ENCODE measurements around the gene SHISA7.

SHISA7 gene

DNA sequence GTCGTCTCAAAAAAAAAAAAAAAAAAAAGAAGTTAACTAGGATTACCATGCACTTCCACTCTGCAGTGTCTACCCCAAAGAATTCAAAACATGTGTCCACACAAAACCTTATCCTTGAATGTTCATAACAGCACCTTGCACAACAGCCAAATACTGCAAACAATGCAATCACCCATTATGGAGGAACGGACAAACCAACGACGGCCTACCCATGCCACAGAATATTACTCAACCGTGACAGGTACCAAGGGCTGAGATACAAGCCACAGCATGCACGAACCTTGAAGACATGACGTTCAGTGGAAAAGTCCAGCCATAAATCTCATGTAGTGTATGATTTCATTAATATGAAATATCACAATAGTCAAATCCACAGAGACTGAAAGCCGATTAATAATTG lies 3.0 kb upstream of the SHISA7 start:
- DNase-seq, result no peak

- no peak for DNase-seq
These were observed 1.5 kb upstream of the SHISA7 start for GRCh38 chr19:55444646-55445045.

GRCh38 chr19:55443824-55444480 lies 852 bp upstream of the SHISA7 start:
- DNase-seq, result no peak

DNA sequence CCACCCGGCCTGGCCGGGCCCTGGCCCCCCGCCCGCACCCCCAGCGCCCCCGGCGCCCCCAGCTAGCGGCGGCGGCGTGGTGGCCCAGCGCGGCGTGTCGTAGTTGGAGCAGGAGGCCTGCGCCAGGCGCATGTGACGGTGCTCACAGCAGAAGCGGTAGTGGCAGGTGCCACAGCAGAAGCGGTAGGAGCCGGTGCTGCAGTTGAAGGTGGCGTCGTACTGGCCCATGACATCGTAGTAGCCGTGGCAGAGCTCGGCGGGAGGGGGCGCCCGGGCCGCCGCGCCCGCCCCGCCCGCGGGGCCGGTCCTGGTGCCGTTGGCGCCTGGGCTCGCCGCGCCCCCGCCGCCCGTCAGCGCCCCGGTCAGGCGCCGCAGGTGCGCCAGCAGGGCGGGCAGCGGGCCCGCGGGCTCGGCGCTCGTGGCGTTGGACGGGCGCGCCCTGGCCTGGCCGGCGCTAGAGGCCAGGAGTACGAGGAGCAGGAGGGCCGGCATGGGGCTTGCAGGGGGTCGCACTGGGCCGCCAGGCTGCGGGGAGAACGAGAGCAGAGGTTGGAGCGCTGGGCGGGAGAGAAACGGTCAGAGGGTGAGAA lies 633 bp downstream of the SHISA7 start:
- DNase-seq, result no peak

DNA sequence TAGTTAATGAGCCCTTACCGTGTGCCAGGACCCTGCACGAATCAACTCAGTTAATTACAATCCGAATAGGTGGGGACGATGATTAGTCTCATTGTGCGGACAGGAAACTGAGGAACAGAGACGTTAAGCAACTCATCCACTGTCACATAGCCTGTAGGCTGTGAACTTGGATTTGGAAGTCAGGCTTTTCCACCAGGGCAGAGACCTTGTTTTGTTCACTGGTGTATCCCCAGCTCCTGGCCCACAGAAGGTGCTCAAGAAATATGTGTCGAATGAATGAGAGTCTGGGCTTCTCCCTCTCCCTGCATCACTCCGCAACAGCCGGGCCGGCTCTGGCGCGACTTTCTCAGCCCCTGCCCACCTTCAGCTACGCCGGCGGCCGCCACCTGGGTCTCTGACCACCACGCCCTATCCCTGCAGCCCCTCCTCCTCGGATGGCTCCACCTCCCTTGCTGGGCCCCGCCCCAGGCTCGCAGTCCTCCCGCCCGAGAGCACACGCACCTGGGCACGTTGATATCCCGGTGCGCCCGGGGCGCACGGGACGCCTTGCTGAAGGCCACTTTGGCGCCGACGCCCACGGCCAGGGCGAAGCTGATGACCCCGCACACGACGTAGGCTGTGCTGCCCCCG lies 1.3 kb downstream of the SHISA7 start:
- DNase-seq, result no peak

GRCh38 chr19:55441319-55441691 lies 1.8 kb downstream of the SHISA7 start:
- DNase-seq, result no peak

- DNase-seq, result no peak
These were observed 2.5 kb downstream of the SHISA7 start for GRCh38 chr19:55440411-55441105.

GRCh38 chr19:55439052-55439451 lies 4.0 kb downstream of the SHISA7 start:
- no peak for DNase-seq

DNA sequence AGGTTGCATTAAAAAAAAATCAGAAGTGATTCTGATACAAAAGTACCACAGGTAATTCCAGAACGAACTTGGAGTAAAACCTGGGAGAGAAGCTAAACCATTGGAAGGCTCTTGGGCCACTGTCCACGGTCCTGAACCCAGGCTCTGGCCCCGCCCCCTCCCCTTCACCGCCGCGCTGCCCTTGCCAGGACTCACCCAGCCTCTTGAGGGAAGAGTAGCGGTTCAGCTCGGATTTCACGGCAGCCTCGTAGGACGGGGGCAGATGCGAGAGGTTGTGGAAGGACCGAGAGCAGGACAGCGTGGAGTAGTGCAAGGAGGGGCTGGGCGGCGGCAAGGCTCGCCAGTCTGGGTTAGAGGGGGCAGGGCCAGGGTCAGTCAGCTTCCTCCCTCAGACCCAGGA lies 5.7 kb downstream of the SHISA7 start:
- DNase-seq, result no peak

GRCh38 chr19:55436847-55437246 lies 6.3 kb downstream of the SHISA7 start:
- DNase-seq, result no peak

GRCh38 chr19:55435020-55435419 lies 8.1 kb downstream of the SHISA7 start:
- DNase-seq, result no peak

DNA sequence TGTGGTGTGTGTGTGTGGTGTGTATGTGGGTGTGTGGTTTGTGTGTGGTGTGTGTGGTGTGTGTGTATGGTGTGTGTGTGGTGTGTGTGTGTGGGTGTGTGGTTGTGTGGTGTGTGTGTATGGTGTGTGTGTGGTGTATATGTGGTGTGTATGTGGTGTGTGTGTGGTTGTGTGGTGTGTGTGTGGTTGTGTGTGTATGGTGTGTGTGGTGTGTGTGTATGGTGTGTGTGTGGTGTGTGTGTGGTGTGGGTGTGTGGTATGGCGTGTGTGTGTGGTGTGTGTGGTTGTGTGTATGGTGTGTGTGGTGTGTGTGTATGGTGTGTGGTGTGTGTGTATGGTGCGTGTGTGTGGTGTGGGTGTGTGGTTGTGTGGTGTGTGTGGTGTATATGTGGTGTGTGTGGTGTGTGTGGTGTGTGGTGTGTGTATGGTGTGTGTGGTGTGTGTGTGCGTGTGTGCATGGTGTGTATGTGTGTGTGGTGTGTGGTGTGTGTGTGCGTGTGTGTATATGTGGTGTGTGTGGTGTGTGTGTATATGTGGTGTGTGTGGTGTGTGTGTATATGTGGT lies 8.7 kb downstream of the SHISA7 start:
- DNase-seq, result no peak

- no peak for DNase-seq
These were observed 9.8 kb downstream of the SHISA7 start for GRCh38 chr19:55433292-55433691.

GRCh38 chr19:55432241-55432959 lies 10.7 kb downstream of the SHISA7 start:
- DNase-seq, result no peak

DNA sequence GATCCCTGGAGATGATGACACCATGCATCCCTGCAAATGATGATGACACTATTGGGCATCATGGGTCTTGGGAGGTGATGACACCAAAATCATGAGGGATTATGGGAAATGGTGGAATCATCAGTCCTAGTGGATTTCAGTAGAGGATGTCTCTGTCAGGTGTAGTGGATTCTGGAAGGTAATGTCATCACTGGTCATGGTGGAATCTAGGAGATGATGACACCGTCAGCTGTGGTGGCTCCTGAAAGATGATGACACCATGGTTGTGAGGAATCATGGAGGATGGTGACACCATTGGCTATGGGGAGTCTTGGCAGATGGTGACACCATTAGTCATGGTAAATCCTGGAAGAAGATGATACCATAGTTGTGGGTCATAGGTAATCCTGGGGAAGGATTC lies 11.9 kb downstream of the SHISA7 start:
- no peak for DNase-seq

GRCh38 chr19:55426042-55426441 lies 17.1 kb downstream of the SHISA7 start:
- no peak for DNase-seq

DNA sequence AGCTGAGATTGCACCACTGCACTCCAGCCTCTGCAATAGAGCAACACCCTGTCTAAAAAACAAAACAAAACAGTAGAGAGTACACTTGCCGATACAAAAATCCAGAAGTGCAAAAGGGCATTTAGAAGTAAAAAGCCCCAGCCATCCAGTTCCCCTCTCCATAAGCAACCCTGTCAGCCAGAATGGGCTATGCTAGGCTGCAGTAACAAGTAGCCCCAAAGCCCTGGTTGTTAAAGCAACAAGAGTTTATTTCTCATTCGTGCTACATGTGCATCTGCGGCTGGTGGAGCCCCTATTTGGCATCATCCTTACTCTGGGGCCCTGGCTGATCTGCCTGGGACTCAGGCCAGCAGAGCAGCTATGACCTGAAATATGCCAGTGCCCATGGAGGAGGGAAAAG lies 18.6 kb downstream of the SHISA7 start:
- no peak for DNase-seq

- DNase-seq, result no peak
These were observed 19.7 kb downstream of the SHISA7 start for GRCh38 chr19:55423225-55424005.

GRCh38 chr19:55421281-55421680 lies 21.8 kb downstream of the SHISA7 start:
- peak; percentile 26 for DNase-seq

DNA sequence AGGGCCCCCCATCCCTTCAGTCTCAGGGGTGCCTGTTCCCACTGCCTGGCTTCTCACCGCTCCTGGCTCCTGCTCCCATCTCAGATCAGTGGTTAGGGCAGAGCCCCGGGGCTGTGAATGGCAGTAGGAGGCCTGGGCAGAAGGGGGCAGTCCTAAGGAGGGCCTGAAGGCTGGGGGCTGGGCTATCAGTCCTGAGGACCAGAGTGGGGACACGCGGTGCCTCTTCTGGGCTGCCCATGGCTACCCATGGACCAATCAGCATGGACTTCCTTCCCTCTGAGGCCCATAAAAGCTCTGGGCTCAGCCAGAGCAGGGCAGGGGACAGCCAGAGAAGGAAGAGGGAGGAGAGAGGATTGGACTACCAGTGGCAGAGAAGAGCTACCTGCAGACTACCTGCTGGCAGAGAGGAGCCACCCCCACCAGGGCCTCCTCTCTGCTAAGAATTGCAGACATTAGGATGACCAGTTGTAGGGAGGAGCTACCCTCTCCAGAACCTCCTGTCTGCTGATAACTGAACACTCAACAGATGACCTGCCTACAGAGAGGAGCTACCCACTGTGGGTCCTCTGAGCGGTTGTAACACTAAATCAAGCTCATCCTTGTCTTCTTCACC lies 23.4 kb downstream of the SHISA7 start:
- no peak for DNase-seq

DNA sequence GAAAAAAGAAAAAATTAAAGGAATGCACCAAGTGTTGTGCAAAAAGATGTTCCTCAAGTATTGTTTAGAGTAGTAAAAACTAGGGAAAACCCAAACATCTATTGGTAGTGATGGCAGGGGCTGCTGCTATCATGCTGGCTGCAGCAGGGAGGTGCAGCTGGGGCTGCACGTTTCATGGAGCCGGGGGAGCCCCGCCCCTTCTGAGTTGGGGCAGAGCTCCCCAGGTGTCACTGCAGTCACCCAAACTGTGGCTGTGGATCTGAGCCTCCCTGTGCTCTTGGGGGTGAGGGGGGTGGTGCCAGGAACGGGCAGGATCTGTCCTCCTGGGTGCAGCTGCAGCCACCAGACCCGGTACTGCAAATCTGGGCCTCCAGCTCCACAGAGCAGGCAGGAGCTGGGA lies 24.0 kb downstream of the SHISA7 start:
- DNase-seq, result no peak

DNA sequence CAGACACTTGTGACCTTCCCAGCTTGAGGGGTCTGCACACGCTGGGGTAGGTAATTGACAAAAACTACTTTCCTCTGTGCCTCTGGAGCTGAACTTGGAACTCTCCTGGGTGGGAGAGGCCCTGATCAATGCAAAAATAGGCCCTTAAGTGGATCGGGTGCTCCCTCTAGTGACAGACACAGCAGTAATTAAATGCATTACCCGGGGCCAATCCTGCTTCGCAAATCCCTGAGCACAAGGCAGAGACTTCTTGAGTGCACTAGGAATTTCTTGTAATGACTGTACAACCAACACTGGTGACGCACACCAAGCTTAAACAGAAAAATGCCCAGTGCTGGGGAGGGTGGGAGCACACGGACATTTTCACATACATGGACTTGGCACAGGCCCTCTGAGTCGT lies 24.9 kb downstream of the SHISA7 start:
- DNase-seq, result peak; percentile 30
